Esophagus squamous epithelium (tissue), 4 donors: ENCODE data around the gene PPIL4.

Experiments used
- CTCF ChIP-seq, 6 experiments: fragments of 450-650 bp in 4 of 6; fragments of 200-600 bp in 2 of 6; sonication (generic) in 2 of 6; IDR thresholded peaks; one replicate each; pipeline ENCODE4 v1.5.1; 2016 to 2019; ENCODE audit warnings: antibody characterized with exemption in 6 of 6, mild to moderate bottlenecking in 4 of 6, moderate library complexity in 4 of 6
- POLR2A ChIP-seq, 4 donors: fragments of 450-650 bp; IDR thresholded peaks; one replicate each; pipeline ENCODE4 v1.6.1; 2017; ENCODE audit warnings: antibody characterized with exemption in 4 of 4, mild to moderate bottlenecking in 4 of 4, moderate library complexity in 3 of 4

- TF ChIP-seq POLR2A (IDR thresholded peaks at IDR 0.05) (no peak), CTCF (IDR thresholded peaks at IDR 0.05) (no peak)
Measured at GRCh38 chr6:149474108-149474935, 71.5 kb downstream of the PPIL4 start.
